HG03135 (cell line): ENCODE results near the gene CT45A3.
"Not testable (repeated sequence)": the region's sequence is repeated elsewhere in the genome, so short reads cannot be mapped to it uniquely, and the experiment has no call there.

Experiments used
- ATAC-seq: cut with Tn5 transposase; IDR thresholded peaks from one replicate; pipeline ENCODE4 v1.9.1; 2021; ENCODE audit warnings: mild to moderate bottlenecking, moderate library complexity; ENCODE audit not compliant: unreplicated experiment

Gene CT45A3, protein sequence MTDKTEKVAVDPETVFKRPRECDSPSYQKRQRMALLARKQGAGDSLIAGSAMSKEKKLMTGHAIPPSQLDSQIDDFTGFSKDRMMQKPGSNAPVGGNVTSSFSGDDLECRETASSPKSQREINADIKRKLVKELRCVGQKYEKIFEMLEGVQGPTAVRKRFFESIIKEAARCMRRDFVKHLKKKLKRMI

GRCh38 chrX:135768091-135768490 is at the start of gene CT45A3:
CT45A3 (minus strand) TSS chrX:135768191; CDS start chrX:135764444, 3,747 bp downstream.
- not testable (repeated sequence) for ATAC-seq

- not testable (repeated sequence) for ATAC-seq
Measured at GRCh38 chrX:135802687-135803086, 34.7 kb upstream of the CT45A3 start, which contains the start of gene CT45A6. CT45A6 (minus strand) TSS chrX:135802787; CDS start chrX:135798993, 3,794 bp downstream.

- not testable (repeated sequence) for ATAC-seq
Measured at GRCh38 chrX:135785403-135785802, 17.4 kb upstream of the CT45A3 start, which contains the start of gene CT45A5. CT45A5 (minus strand) TSS chrX:135785503; CDS start chrX:135781729, 3,774 bp downstream.

GRCh38 chrX:135744739-135745138 is 23.3 kb downstream of the CT45A3 start:
- not testable (repeated sequence) for ATAC-seq

DNA sequence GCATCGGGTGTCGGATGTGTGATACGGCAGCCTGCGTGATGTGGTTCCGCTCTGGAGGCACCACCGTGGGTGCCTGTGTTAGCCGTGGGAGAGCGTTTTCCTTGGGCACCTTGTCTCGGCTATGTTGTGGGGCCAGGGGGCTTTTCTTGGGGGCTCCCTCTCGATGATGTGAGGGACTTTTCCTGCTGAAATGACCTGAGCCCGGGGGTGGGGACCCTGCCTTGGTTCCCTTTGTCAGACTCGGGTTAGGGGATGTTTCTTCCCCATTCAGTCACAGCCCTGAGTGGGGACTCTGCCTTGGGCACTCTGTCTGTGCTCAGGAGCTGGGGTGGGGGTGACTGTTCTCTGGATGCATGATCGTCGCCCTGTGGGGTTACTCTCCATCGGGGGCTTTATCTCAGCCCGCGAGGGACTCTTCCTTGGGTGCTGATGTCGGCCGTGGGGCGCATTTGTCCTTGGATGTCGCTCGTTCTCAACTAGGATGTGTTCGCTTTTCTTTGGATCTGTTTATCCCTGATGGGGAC is 26.7 kb downstream of the CT45A3 start:
- ATAC-seq: no peak

DNA sequence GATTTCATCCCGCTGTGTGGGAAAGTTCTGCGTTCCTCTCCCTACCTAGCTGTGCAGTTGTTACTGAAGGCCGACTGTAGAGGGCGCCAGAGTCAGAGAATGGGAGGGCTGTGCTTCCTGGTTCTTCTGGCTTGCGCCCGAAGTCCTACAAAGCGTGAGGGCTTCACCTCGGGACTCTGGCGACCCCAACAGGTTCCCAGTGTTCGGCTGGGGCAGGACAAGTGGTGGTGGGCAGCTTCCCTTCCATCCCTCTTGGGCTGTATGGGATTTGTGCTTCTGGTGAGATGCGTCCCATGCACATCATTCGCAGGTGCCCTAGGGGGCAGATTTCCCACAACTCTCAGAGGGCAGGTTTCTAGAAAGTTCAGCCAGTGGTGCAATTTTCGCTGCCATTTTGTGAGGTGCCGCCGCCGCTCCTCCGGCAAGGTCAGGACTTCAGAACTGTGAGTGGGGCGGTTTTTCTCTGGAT is 27.3 kb downstream of the CT45A3 start:
- no peak for ATAC-seq

DNA sequence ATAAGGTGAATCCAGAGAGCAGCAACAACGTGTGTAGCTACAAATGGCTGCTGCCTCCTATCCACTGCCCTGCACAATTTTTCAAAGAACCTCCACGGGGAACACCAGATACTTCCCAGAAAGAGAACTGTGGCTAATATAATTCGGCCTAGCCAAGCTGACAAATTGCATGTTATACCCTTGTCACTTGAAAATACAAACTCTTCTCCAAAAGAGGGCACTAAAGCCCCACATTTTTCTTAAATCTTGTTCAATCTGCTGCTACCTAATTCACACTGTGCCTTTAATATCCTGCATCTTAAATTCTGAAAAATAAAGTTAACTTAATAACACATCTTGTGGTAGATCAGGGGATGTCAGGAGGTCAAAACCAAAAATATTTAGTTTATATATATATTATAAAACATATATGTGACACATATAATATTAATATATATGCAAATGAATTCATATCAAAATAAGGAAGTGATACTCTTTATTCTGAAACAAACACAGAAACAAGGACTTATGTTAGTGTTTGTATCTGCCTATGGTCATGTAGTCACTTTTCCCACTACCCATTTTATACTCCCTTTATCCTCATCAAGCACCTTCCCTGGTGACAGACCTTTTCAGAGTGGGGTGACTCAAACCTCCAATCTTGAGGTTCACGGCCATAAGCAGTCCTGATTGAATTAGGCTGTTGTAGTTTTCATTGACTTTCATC is 30.5 kb downstream of the CT45A3 start:
- no peak for ATAC-seq

GRCh38 chrX:135734666-135735065 is 33.3 kb downstream of the CT45A3 start:
- not testable (repeated sequence) for ATAC-seq

GRCh38 chrX:135713795-135714194 is 54.2 kb downstream of the CT45A3 start:
- ATAC-seq: no peak

DNA sequence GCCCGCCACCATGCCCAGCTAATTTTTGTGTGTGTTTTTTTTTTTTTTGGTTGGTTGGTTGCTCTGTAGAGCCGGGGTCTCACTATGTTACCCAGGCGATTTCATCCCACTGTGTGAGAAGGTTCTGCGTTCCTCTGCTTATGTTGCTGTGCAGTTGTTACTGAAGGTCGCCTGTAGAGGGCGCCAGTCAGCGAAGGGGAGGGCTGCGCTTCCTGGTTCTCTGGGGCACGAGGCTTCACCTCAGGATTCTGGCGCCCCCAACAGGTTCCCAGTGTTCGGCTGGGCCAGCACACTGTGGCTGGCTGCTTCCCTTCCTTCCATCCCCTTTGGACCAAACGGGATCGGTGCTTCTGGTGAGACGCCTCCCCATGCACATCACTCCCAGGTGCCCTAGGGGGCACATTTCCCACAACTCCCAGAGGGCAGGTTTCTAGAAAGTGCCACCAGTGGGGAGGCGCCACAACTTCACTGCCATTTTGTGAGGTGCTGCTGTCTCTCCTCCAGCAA is 54.8 kb downstream of the CT45A3 start, which contains the start of gene CT45A1:
Gene CT45A1, plus strand, starts transcription at position 457 of the 507 bp plus-strand sequence. CDS start 5,302 bp downstream, outside the sequence.
- not testable (repeated sequence) for ATAC-seq
